ENCODE data around the gene IGLL5.

The IGLL5 gene

DNA sequence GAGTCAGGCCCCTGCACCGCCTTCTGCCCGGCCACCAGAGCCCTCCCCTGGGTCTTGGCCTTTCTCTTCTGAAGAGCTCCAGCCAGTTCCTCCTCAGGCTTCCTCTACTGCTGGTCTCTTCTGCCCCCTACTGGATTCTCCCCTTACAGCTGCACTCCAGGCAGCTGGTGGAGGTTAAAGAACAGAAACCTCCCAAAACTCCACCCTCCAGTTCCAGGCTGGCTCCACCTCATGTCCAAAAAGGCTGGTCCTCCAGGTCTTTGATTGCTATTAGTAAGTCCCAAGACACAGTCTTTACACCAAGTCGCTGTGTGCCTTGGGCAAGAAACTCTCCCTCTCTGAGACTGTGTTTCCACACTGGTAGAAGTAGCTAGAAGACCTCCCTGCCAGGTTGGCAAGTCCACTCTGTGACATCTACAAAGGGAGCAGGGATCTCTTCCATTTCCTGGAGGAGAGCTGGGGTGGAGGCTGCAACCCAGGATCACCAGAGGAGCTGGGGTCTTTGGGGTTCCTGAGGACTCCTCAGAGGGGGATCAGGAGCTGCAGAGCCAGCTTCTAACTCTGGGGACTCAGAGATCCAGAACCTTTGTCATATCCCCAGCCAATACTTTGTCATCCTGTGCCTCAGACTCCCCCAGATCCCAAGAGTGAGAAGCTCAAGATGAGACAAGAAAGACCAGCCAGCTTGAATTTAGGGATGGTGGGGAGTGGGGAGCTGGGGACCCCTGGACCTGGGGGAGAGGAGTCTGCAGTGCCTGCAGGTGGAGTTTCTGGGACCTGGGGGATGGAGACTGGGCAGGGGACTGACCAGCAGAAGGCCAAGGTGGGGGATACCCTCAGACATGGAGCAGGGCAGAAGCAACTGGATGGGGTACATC, 3.4 kb upstream of the IGLL5 start:
- TF ChIP-seq, protein P1, sequence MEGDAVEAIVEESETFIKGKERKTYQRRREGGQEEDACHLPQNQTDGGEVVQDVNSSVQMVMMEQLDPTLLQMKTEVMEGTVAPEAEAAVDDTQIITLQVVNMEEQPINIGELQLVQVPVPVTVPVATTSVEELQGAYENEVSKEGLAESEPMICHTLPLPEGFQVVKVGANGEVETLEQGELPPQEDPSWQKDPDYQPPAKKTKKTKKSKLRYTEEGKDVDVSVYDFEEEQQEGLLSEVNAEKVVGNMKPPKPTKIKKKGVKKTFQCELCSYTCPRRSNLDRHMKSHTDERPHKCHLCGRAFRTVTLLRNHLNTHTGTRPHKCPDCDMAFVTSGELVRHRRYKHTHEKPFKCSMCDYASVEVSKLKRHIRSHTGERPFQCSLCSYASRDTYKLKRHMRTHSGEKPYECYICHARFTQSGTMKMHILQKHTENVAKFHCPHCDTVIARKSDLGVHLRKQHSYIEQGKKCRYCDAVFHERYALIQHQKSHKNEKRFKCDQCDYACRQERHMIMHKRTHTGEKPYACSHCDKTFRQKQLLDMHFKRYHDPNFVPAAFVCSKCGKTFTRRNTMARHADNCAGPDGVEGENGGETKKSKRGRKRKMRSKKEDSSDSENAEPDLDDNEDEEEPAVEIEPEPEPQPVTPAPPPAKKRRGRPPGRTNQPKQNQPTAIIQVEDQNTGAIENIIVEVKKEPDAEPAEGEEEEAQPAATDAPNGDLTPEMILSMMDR (IDR thresholded peaks at IDR 0.05) = peak; percentile 83

DNA sequence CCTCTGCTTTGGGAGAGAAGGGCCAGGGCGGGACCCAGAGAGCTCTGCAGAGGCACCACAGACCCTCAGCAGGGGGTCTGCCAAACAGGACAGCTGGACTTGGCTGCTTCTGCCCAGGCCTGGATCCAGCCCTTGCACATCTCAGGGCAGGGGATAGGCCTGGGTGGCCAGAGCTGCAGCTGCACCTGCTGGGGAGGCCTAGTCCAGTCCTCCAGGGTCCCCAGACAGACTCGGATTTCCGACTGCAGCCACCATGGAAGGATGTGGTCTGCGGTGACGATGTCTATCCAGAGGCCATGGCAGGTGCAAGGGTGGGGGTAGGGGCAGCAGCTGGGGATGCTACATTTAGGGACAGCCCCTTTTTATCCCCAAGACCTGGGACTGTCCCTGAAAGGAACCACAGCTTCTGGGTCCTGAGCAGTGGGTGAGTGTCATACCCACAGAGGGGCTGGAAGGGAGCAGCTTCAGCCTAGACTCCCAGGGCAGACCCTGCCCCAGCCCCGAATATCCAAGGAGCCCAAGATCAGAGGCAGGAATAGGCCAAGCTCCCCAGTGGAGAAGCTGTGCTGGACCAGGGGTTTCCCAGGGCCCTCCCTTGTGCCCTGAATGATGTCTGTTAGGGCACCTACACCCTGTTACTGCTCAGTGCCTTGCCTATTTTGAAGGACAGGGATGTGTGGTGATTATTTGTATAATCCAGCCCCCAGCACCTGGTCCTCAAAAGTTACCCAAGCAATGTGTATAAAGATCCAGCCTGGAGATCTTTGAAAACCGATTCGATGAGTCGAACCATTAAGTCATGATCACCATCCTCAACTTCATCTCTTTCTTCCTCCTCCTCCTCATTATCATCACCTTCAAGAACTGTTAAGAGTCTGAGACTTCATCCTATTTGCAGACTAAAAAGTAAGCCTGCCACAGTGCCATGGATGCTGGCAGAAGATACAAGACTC, 2.5 kb upstream of the IGLL5 start:
- TF ChIP-seq, protein P1 (IDR thresholded peaks at IDR 0.05) = no peak

- TF ChIP-seq, protein P1 (IDR thresholded peaks at IDR 0.05) = no peak
Observed at GRCh38 chr22:22886546-22886945, 1.1 kb upstream of the IGLL5 start.

DNA sequence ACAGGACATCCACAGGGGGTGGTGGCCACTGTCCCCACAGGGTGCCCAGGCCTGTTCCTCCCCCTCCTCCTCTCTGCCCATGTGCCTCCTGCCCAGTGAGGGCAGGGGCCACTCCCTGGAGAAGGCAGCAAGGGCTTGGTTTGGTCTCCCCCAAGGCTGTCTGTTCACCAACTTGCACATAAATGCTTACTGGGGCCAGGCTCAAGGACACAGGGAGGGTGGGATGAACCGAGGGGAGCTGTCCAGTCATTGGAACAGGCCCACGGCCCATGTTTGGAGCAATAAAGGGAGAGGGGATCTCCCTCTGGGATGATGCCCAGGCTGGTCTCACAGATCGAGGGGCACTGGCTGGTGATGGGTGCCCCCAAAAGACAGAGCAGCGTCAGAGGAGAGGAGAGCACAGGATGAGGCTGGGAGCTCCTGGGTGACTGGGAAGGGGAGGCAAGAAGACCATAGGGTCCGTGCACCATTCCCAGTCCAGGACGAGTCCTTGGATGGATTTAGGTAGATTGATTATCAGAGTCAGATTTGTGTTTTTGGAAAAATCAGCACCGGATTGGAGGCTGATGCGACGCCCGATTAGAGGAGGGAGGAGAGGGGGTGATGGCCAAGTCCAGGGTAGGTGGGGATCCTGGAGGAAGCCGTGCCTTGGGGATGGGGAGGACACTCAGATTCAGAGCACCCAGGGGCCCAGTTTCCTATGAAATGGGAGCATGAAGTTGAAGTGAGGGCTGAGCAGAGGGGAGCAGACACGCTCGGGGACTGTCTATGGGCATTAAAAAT, 1.1 kb downstream of the IGLL5 start:
- TF ChIP-seq, protein P1 (IDR thresholded peaks at IDR 0.05) = no peak

- TF ChIP-seq, protein P1 (IDR thresholded peaks at IDR 0.05) = no peak
Observed at GRCh38 chr22:22890085-22890484, 2.5 kb downstream of the IGLL5 start.

DNA sequence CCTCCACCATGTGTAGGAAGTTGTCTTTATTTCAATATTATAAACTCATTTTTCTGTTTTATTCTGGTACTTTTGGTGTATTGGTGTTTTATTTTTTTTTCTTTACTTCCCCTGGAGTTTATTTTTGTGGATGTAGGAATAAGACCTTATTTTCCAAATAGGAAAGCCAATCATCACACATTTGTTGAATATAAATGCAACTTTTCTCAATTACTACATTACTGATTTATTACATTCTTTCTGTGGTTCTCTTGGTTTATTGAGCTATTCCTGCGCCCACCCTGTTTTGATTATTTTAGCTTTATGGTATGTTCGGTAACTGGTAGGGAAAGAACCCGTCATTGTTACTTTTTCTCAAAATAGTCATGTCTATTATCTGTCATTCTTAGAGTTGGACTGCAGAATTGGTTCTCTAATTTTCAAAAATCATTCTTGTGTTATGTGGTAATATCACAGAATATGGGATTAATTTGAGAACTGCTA, 3.6 kb downstream of the IGLL5 start:
- TF ChIP-seq, protein P1 (IDR thresholded peaks at IDR 0.05) = no peak
